Cardiac fibroblast (primary cell): ENCODE data around the gene CYP17A1.
"Not testable (repeated sequence)": the region's sequence is repeated elsewhere in the genome, so short reads cannot be mapped to it uniquely, and the experiment has no call there.

Experiments used
- DNase-seq, 2 donors: peaks; one replicate each; pipeline versions ENCODE4 v3.0.0 to v3.0.0-alpha.2; 2010; ENCODE audit warnings: low read depth in 2 of 2
- H3K4me3 ChIP-seq, 2 donors: replicated peaks in 1 of 2; 1 replicate in 1 of 2; 2 replicates in 1 of 2; pipeline ENCODE4 v1.5.1; 2011; ENCODE audit warnings: low read depth in 2 of 2, low read length in 2 of 2, mild to moderate bottlenecking in 2 of 2, moderate library complexity in 1 of 2
- CTCF ChIP-seq: IDR thresholded peaks from one replicate; pipeline ENCODE4 v1.5.1; 2011; ENCODE audit warnings: low read depth, mild to moderate bottlenecking, low read length, inconsistent platforms

CYP17A1 gene

DNA sequence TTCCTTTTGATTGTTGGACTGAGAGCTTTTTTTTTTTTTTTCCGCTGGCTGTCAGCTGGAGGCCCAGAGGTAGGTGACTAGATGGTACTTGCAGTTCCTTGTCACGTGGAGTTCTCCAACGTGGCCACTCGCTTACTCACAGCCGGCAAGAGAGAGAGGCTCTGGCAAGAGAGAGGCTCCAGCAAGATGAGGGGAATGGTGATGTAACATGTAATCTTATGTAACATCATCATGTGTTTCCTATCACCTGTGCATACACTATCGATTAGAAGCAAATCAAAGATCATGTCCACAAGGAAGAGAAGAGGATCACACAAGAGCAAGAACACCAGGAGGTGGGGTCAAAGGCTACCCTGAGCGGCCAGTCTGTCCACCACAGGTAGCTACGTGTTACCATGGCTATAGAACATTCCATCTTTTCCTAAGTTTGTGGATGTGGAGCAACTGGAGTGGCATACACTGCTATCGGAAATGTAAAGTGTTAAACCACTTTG, 12.9 kb upstream of the CYP17A1 start:
- DNase-seq = peak in 1 of 2 donors; percentile 40
- no peak overlapping the region for H3K4me3 ChIP-seq
- no peak for TF ChIP-seq CTCF

DNA sequence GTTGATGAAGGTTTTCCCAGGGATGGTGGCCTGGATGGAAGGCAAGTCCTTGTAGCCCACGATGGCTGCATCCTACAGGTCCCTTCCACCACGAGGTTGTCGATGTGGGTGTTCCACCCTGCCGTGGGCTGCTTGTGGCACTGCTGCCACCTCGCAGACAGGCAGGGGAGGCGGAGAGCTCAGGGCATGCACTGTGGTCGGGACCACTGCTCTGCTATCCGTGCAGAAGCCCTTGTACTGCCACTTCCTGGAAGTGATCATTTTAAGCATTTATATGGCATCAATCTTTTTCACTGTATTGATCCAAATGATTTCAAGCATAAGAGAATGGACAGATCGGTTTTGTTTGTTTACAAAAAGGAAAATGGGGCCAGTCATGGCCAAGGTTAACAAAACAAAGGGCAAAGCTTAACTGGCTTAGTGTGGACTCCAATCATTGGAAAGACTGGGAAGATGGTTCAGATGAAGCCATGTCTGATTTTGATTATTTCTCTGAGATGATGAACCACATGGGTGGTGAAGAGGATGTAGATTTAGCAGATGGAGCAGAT, 8.2 kb upstream of the CYP17A1 start:
- no peak overlapping the region for H3K4me3 ChIP-seq
- DNase-seq = no peak
- TF ChIP-seq CTCF = no peak

- not testable (repeated sequence) for H3K4me3 ChIP-seq, DNase-seq
These were observed 7.1 kb upstream of the CYP17A1 start for GRCh38 chr10:102844190-102844776.

GRCh38 chr10:102843139-102843538, 5.9 kb upstream of the CYP17A1 start:
- DNase-seq, H3K4me3 ChIP-seq: not testable (repeated sequence)

DNA sequence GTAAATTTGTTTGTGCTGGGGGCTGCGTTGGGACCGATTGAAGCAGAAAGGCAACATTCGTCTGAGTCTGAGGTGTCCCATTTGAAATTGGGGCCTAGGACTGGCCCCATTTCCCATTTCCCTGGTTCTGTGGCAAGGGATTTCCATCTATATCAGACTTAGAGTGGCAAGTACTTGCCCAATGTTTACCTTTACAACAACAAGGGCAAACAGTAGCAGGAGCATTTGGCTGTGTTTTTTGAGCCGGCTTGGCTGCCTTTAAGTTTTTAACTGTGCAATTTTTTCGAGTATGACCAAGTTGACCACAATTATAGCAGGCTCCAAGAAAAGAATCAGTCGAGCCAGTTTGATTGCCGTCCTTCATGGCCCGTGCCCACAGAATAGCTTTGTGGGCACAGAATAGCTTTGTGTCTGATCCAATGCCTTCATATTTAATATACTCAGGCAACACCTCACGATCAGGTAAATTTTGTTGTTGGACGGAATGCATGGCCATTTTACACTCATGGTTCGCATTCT, 4.7 kb upstream of the CYP17A1 start:
- H3K4me3 ChIP-seq = no peak overlapping the region
- no peak for DNase-seq
- no peak for TF ChIP-seq CTCF

GRCh38 chr10:102838276-102838927, 1.2 kb upstream of the CYP17A1 start:
- not testable (repeated sequence) for H3K4me3 ChIP-seq, DNase-seq

DNA sequence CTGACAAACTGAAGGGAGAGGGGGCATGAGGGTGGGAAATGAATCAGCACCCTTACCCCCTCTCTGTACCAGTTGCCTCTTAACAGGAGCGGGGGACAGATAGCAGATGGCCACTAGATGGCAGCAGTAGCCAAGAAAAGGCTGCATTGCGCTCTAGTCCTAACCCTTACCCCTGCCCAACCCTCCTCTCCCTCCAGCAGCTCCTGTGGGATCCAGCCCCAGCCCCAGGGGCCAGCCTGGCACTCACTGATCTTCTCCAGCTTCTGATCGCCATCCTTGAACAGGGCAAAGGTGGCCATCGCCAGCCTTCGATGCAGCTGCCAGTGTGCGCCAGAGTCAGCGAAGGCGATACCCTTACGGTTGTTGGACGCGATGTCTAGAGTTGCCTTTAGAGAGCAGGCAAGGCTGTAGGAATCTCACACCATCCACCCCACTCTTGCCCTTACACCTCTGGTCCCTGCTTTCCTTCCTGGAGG, 2.2 kb downstream of the CYP17A1 start:
- peak; percentile 82 for TF ChIP-seq CTCF
- DNase-seq = peak; percentile 83 to 86
- no peak overlapping the region for H3K4me3 ChIP-seq

- H3K4me3 ChIP-seq = no peak overlapping the region
- DNase-seq = no peak
- TF ChIP-seq CTCF = no peak
These were observed 3.1 kb downstream of the CYP17A1 start for GRCh38 chr10:102834143-102834542.
